ENCODE data around the gene DNMBP. TPM values are rescaled to one million over a fixed set of nuclear protein-coding genes. Genes with fewer than 3 reads are reported as not detected.

DNMBP gene
- total RNA-seq, 1 donor from 2014 or later: 15.9 TPM

- no peak for TF ChIP-seq CTCF (IDR thresholded peaks at IDR 0.05)
- no peak overlapping the region for H3K4me3 ChIP-seq
- H3K36me3 ChIP-seq: no peaks in the 10 kb centered on the region
- intact Hi-C loops (cut with DNase I): no loop called here
- H3K4me1 ChIP-seq: no peaks in the 10 kb centered on the region
- no peaks in the 10 kb centered on the region for H3K27me3 ChIP-seq
- no peak for DNase-seq (ENCODE audit: low spot score in 2 of 2)
- H3K27ac ChIP-seq: no peak overlapping the region
- no peaks in the 10 kb centered on the region for H3K9me3 ChIP-seq
Measured at GRCh38 chr10:99855479-99856071, 154.2 kb downstream of the DNMBP start.

GRCh38 chr10:99854860-99855259, 154.9 kb downstream of the DNMBP start:
- peak in 2 of 3 experiments; percentile 9 to 37 for TF ChIP-seq CTCF (IDR thresholded peaks at IDR 0.05)
- Histone ChIP-seq H3K9me3 (no peaks in the 10 kb centered on the region), H3K27me3 (no peaks in the 10 kb centered on the region), H3K4me1 (no peaks in the 10 kb centered on the region), H3K4me3 (no peak overlapping the region), H3K27ac (no peak overlapping the region), H3K36me3 (no peaks in the 10 kb centered on the region)
- DNase-seq (ENCODE audit: low spot score in 2 of 2): no peak
- intact Hi-C loops (cut with DNase I): no loop called here

GRCh38 chr10:99853655-99854054, 156.1 kb downstream of the DNMBP start:
- no peaks in the 10 kb centered on the region for H3K4me1 ChIP-seq
- no peak for DNase-seq (ENCODE audit: low spot score in 2 of 2)
- intact Hi-C loops (cut with DNase I): no loop called here
- H3K36me3 ChIP-seq: no peaks in the 10 kb centered on the region
- TF ChIP-seq CTCF (IDR thresholded peaks at IDR 0.05): no peak
- H3K9me3 ChIP-seq: no peaks in the 10 kb centered on the region
- H3K27me3 ChIP-seq: no peaks in the 10 kb centered on the region
- H3K4me3 ChIP-seq: no peak overlapping the region
- H3K27ac ChIP-seq: no peak overlapping the region

GRCh38 chr10:99852481-99853213, 157.1 kb downstream of the DNMBP start:
- no peak for DNase-seq (ENCODE audit: low spot score in 2 of 2)
- no peaks in the 10 kb centered on the region for H3K9me3 ChIP-seq
- H3K36me3 ChIP-seq: no peaks in the 10 kb centered on the region
- no peak overlapping the region for H3K27ac ChIP-seq
- no peaks in the 10 kb centered on the region for H3K4me1 ChIP-seq
- TF ChIP-seq CTCF (IDR thresholded peaks at IDR 0.05): no peak
- intact Hi-C loops (cut with DNase I): no loop called here
- H3K27me3 ChIP-seq: no peaks in the 10 kb centered on the region
- no peak overlapping the region for H3K4me3 ChIP-seq

GRCh38 chr10:99851825-99852224, 157.9 kb downstream of the DNMBP start:
- no peaks in the 10 kb centered on the region for H3K27me3 ChIP-seq
- no peaks in the 10 kb centered on the region for H3K36me3 ChIP-seq
- H3K4me1 ChIP-seq: no peaks in the 10 kb centered on the region
- no peaks in the 10 kb centered on the region for H3K9me3 ChIP-seq
- DNase-seq (ENCODE audit: low spot score in 2 of 2): no peak
- TF ChIP-seq CTCF (IDR thresholded peaks at IDR 0.05): no peak
- H3K27ac ChIP-seq: no peak overlapping the region
- intact Hi-C loops (cut with DNase I): no loop called here
- H3K4me3 ChIP-seq: no peak overlapping the region

Measured in ascending aorta (tissue), 2 donors.